HepG2 (cell line): ENCODE data around the gene NR1H3. TPM values are rescaled to one million over a fixed set of nuclear protein-coding genes. Genes with fewer than 3 reads are reported as not detected.

Source experiments
- ARID4A ChIP-seq: sonication (generic); formaldehyde crosslinking; IDR thresholded peaks from 2 replicates; pipeline ENCODE4 v1.5.0; 2020; ENCODE audit warnings: mild to moderate bottlenecking, missing genetic modification reagents, borderline replicate concordance
- BCL6 ChIP-seq: IDR thresholded peaks from 2 replicates; pipeline ENCODE4 v1.6.1; 2016; ENCODE audit warnings: missing genetic modification reagents, missing compliant biosample characterization
- ELF1 ChIP-seq: sonication (generic); formaldehyde crosslinking; IDR thresholded peaks from 2 replicates; pipeline ENCODE4 v1.4.0; 2020; ENCODE audit warnings: missing genetic modification reagents
- ELF3 ChIP-seq: IDR thresholded peaks from 2 replicates; pipeline ENCODE4 v1.6.1; 2016; ENCODE audit warnings: missing genetic modification reagents, missing compliant biosample characterization
- FOXA1 ChIP-seq, 2 experiments: fragments of 450-650 bp in 1 of 2; sonication (generic) in 1 of 2; formaldehyde crosslinking in 1 of 2; IDR thresholded peaks; 2 replicates each; pipeline versions ENCODE4 v1.4.0 to v1.6.1; 2016 to 2020; ENCODE audit warnings: missing genetic modification reagents in 1 of 2
- HMG20A ChIP-seq: IDR thresholded peaks from 2 replicates; pipeline ENCODE4 v1.6.1; 2016; ENCODE audit warnings: borderline replicate concordance
- NR2C2 ChIP-seq: sonication (generic); formaldehyde crosslinking; IDR thresholded peaks from 2 replicates; pipeline ENCODE4 v1.4.0; 2020; ENCODE audit warnings: missing genetic modification reagents, mild to moderate bottlenecking, moderate library complexity, borderline replicate concordance
- SNAI1 ChIP-seq: sonication (generic); formaldehyde crosslinking; IDR thresholded peaks from 2 replicates; pipeline ENCODE4 v1.5.0; 2020; ENCODE audit warnings: mild to moderate bottlenecking, missing genetic modification reagents, borderline replicate concordance
- SOX6 ChIP-seq, 2 experiments: fragments of 450-650 bp in 1 of 2; sonication (generic) in 1 of 2; formaldehyde crosslinking in 1 of 2; IDR thresholded peaks; 2 replicates each; pipeline versions ENCODE4 v1.4.0 to v1.6.1; 2017 to 2020; ENCODE audit warnings: antibody characterized with exemption in 1 of 2, mild to moderate bottlenecking in 1 of 2, missing genetic modification reagents in 1 of 2
- TBX2 ChIP-seq: sonication (generic); formaldehyde crosslinking; IDR thresholded peaks from 2 replicates; pipeline ENCODE4 v1.5.0; 2020; ENCODE audit warnings: missing genetic modification reagents, mild to moderate bottlenecking, borderline replicate concordance
- TFAP4 ChIP-seq: sonication (generic); IDR thresholded peaks from 2 replicates; pipeline ENCODE4 v1.6.1; 2016; ENCODE audit warnings: low read depth, borderline replicate concordance
- TGIF2 ChIP-seq: IDR thresholded peaks from 2 replicates; pipeline ENCODE4 v1.6.1; 2016; ENCODE audit warnings: control low read depth, missing compliant biosample characterization
- THAP11 ChIP-seq: IDR thresholded peaks from 2 replicates; pipeline ENCODE4 v1.6.1; 2016; ENCODE audit warnings: missing biosample characterization, missing genetic modification reagents
- YEATS4 ChIP-seq: sonication (generic); formaldehyde crosslinking; IDR thresholded peaks from 2 replicates; pipeline ENCODE4 v1.4.0; 2020; ENCODE audit warnings: missing genetic modification reagents, borderline replicate concordance
- ZBTB33 ChIP-seq: sonication (generic); formaldehyde crosslinking; IDR thresholded peaks from 2 replicates; pipeline ENCODE4 v1.4.0; 2020; ENCODE audit warnings: missing genetic modification reagents
- ZBTB4 ChIP-seq: sonication (generic); formaldehyde crosslinking; IDR thresholded peaks from 2 replicates; pipeline ENCODE4 v1.4.0; 2020; ENCODE audit warnings: missing genetic modification reagents, mild to moderate bottlenecking, borderline replicate concordance
- ZGPAT ChIP-seq: IDR thresholded peaks from 2 replicates; pipeline ENCODE4 v1.6.1; 2016; ENCODE audit warnings: mild to moderate bottlenecking
- polyA plus RNA-seq, 8 experiments: library from polyadenylated mRNA; depleted of rRNA in 3 of 8; stranded (reverse) in 7 of 8; unstranded in 1 of 8; fragments of >200 nt; fragmentation: Illumina TruSeq in 4 of 8; extraction: Trizol in 4 of 8; gene quantifications; 2 replicates each; pipeline versions ENCODE4 v1.2.1 to v1.2.3, GENCODE V29; 2011 to 2016; ENCODE audit warnings: low read depth in 4 of 8, missing spikeins in 1 of 8, mixed read lengths in 1 of 8; ENCODE audit not compliant: insufficient read depth in 1 of 8
- total RNA-seq, 5 experiments: library from RNA; depleted of rRNA; stranded (reverse); fragments of >200 nt; fragmentation: Illumina TruSeq; extraction: Trizol; gene quantifications; 2 replicates each; pipeline ENCODE4 v1.2.3, GENCODE V29; 2016; ENCODE audit warnings: low read depth in 1 of 5

NR1H3 gene
- total and polyA plus RNA-seq, 2 of the 13 experiments (the other 11 are each of a cell fraction or from before 2014, with no cell fraction given), result 41.8 to 102 TPM

- TF ChIP-seq HMG20A (CRISPR knock-in tag), result peak; percentile 59; the same call in 1 of the 2 replicates
- TF ChIP-seq BCL6 (CRISPR knock-in tag), result peak; percentile 88
- TF ChIP-seq SNAI1 (CRISPR knock-in tag), result no peak
- peak; percentile 56; the same call in 1 of the 2 replicates for TF ChIP-seq ARID4A
- TF ChIP-seq YEATS4 (CRISPR knock-in tag), result no peak
- TF ChIP-seq THAP11 (CRISPR knock-in tag), result peak; percentile 72
- TF ChIP-seq TGIF2, result peak; percentile 84; the same call in 1 of the 2 replicates
- TF ChIP-seq FOXA1 (IDR thresholded peaks at IDR 0.05), result peak; percentile 76; the same call in 1 of the 2 replicates
- TF ChIP-seq FOXA1 (CRISPR knock-in tag; IDR thresholded peaks at IDR 0.05), result peak; percentile 93
- TF ChIP-seq ZGPAT (CRISPR knock-in tag), result peak; percentile 50; the same call in 1 of the 2 replicates
- TF ChIP-seq SOX6 (IDR thresholded peaks at IDR 0.05), result no peak
- TF ChIP-seq SOX6 (CRISPR knock-in tag; IDR thresholded peaks at IDR 0.05), result peak; percentile 33; the same call in 1 of the 2 replicates
- peak; percentile 41; the same call in 1 of the 2 replicates for TF ChIP-seq TBX2 (CRISPR knock-in tag)
- TF ChIP-seq ZBTB33 (CRISPR knock-in tag), result peak; percentile 37; the same call in 1 of the 2 replicates
- peak; percentile 70 for TF ChIP-seq ELF3 (CRISPR knock-in tag)
- peak; percentile 63; the same call in 1 of the 2 replicates for TF ChIP-seq TFAP4
- TF ChIP-seq ZBTB4 (CRISPR knock-in tag), result 0 out of 2 replicates have a peak, but pooled peaks have one; percentile 22
- TF ChIP-seq NR2C2 (CRISPR knock-in tag), result 0 out of 2 replicates have a peak, but pooled peaks have one; percentile 20
- no peak for TF ChIP-seq ELF1 (CRISPR knock-in tag)
These were observed 14.3 kb upstream of the NR1H3 start (continued) for GRCh38 chr11:47243454-47243853.
